Measurements from ENCODE around the gene IL21.
"Not testable (repeated sequence)": the region's sequence is repeated elsewhere in the genome, so short reads cannot be mapped to it uniquely, and the experiment has no call there.

IL21 gene

DNA sequence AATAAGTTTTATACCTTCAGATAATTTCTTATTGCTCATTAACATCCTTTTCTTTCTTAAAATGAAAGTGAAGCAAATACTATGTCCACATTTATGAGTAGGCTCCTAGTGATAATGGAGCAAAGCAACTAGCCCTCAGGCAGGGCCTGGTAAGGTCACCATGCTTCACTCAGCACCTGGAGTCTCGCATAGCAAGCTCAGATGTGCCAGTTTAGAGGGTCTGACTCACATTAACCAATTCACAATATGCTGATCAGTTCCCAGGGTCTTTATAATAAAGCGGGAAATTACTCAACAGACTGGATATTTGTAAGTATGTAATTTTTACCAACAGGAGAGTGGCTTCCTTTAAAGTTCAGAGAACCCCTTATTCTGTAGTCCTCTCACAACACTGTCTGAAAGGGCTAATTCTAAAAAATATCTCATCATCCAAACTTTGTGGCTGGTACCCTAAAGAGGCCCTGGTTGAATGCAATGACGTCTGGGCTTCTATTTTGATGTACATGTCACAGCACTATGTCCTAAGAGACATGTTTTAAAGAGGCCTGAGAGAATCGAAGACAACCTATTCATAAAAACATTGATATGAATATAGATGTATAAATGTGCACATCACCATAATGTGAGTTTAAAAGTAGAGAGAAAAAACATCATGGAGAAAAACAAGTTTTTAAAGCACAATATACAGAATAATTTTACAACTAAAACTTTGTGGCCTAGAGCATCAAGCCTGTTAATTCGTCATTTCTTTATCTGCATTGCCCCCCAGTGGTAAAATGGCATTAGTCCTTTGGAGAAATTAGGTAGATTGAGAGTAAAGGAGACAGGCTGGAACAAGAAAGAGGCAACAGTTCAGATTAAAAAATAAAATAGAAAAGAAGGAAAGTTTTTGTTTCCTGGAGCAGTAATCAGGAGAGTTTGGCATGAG is 44.3 kb downstream of the IL21 start:
- no peak for DNase-seq

DNA sequence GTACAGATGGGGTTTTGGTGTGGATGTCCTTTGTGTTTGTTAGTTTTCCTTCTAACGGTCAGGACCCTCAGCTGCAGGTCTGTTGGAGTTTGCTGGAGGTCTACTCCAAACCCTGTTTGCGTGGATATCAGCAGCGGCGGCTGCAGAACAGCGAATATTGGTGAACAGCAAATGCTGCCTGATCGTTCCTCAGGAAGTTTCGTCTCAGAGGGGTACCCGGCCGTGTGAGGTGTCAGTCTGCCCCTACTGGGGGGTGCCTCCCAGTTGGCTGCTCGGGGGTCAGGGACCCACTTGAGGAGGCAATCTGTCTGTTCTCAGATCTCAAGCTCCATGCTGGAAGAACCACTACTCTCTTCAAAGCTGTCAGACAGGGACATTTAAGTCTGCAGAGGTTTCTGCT is 46.5 kb downstream of the IL21 start:
- not testable (repeated sequence) for DNase-seq

DNA sequence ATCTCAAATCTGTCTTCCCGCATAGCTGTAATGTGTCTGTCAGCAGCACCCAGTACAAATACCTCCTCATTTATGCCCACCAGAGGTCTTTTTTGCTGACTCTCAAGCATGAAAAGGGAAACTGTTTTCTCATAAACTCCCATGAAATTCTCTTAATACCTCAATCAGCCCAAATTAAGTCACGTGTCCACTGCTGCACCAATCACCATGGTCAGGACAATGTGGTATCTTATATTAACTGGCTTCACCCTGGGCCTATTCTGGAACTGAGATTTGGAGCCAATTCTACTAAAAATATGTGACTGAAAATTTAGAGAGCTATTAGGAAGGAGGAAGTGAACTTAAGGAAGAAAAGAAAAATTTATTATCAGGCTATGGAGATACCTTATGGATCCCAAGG is 58.4 kb downstream of the IL21 start:
- no peak for DNase-seq
